Vagina (tissue), 2 donors: ENCODE measurements around the gene SACM1L. TPM values are rescaled to one million over a fixed set of nuclear protein-coding genes. Genes with fewer than 3 reads are reported as not detected.

Experiments used
- DNase-seq, 2 donors: peaks; one replicate each; pipeline ENCODE4 v3.0.0-alpha.2; 2017; ENCODE audit errors: extremely low spot score in 2 of 2
- H3K27ac ChIP-seq: fragments of 200-600 bp; sonication (generic); one replicate; pipeline ENCODE4 v1.5.1; 2019
- H3K27me3 ChIP-seq: fragments of 200-600 bp; sonication (generic); one replicate; pipeline ENCODE4 v1.5.1; 2019
- H3K36me3 ChIP-seq, 2 donors: fragments of 200-600 bp; sonication (generic); one replicate each; pipeline ENCODE4 v1.5.1; 2017 to 2019
- H3K4me1 ChIP-seq: fragments of 200-600 bp; sonication (generic); one replicate; pipeline ENCODE4 v1.5.1; 2019
- H3K4me3 ChIP-seq, 2 donors: fragments of 200-600 bp; sonication (generic); 1 replicate in 1 of 2; 2 replicates in 1 of 2; pipeline ENCODE4 v1.5.1; 2016 to 2019
- H3K9me3 ChIP-seq: fragments of 200-600 bp; sonication (generic); one replicate; pipeline ENCODE4 v1.5.1; 2019
- CTCF ChIP-seq, 3 experiments: fragments of 450-650 bp in 2 of 3; fragments of 200-600 bp in 1 of 3; sonication (generic) in 1 of 3; IDR thresholded peaks; one replicate each; pipeline ENCODE4 v1.5.1; 2017 to 2019; ENCODE audit warnings: antibody characterized with exemption in 3 of 3, mild to moderate bottlenecking in 2 of 3, moderate library complexity in 2 of 3
- POLR2A ChIP-seq, 2 donors: fragments of 450-650 bp; IDR thresholded peaks; one replicate each; pipeline ENCODE4 v1.6.1; 2017; ENCODE audit warnings: antibody characterized with exemption in 2 of 2, mild to moderate bottlenecking in 2 of 2, moderate library complexity in 2 of 2
- POLR2AphosphoS5 ChIP-seq, 2 donors: sonication (generic); formaldehyde crosslinking; IDR thresholded peaks; one replicate each; pipeline ENCODE4 v1.9.0; 2017; ENCODE audit warnings: antibody characterized with exemption in 2 of 2, mild to moderate bottlenecking in 2 of 2, low read depth in 1 of 2; ENCODE audit not compliant: insufficient read depth in 1 of 2
- intact Hi-C: fragments of 100-400 bp; cut with DNase I; formaldehyde crosslinking; loops from one replicate; pipeline ENCODE4 v1.15.1; 2023
- total RNA-seq: library from RNA; depleted of rRNA; stranded (reverse); fragments of >200 nt; gene quantifications from one replicate; pipeline ENCODE4 v1.2.3, GENCODE V29; 2016

SACM1L gene
- total RNA-seq, 1 donor from 2014 or later = 32.7 TPM

GRCh38 chr3:45724911-45725310, 35.7 kb downstream of the SACM1L start:
- no peak for TF ChIP-seq CTCF (IDR thresholded peaks at IDR 0.05)
- Histone ChIP-seq H3K4me3 (no peak overlapping the region), H3K9me3 (no peaks in the 10 kb centered on the region), H3K27me3 (no peaks in the 10 kb centered on the region), H3K36me3 (peaks cover 0 to 30% of the 10 kb centered on the region in 2 donors), H3K4me1 (no peaks in the 10 kb centered on the region), H3K27ac (no peak overlapping the region)
- no peak for DNase-seq
- intact Hi-C loops = no loop called here

GRCh38 chr3:45729614-45730013, 40.4 kb downstream of the SACM1L start:
- TF ChIP-seq POLR2AphosphoS5 (IDR thresholded peaks at IDR 0.05; ENCODE audit: insufficient read depth in 1 of 2, low read depth in 1 of 2) (no peak), POLR2A (IDR thresholded peaks at IDR 0.05) (no peak), CTCF (IDR thresholded peaks at IDR 0.05) (no peak)
- Histone ChIP-seq H3K4me3 (no peak overlapping the region), H3K4me1 (no peaks in the 10 kb centered on the region), H3K36me3 (peaks cover 0 to 45% of the 10 kb centered on the region in 2 donors), H3K27ac (no peak overlapping the region), H3K27me3 (no peaks in the 10 kb centered on the region), H3K9me3 (no peaks in the 10 kb centered on the region)
- intact Hi-C loops = no loop called here
- no peak for DNase-seq

- H3K9me3 ChIP-seq = no peaks in the 10 kb centered on the region
- intact Hi-C loops = no loop called here
- no peaks in the 10 kb centered on the region for H3K27me3 ChIP-seq
- no peak for TF ChIP-seq CTCF (IDR thresholded peaks at IDR 0.05)
- no peak for TF ChIP-seq POLR2AphosphoS5 (IDR thresholded peaks at IDR 0.05; ENCODE audit: insufficient read depth in 1 of 2, low read depth in 1 of 2)
- no peak for TF ChIP-seq POLR2A (IDR thresholded peaks at IDR 0.05)
- no peak overlapping the region for H3K27ac ChIP-seq
- H3K4me3 ChIP-seq = no peak overlapping the region
- no peaks in the 10 kb centered on the region for H3K4me1 ChIP-seq
- peaks cover 0 to 52% of the 10 kb centered on the region in 2 donors for H3K36me3 ChIP-seq
- DNase-seq = no peak
Observed at GRCh38 chr3:45730409-45731154, 41.4 kb downstream of the SACM1L start.

- Histone ChIP-seq H3K4me3 (no peak overlapping the region), H3K36me3 (peaks cover 0 to 91% of the 10 kb centered on the region in 2 donors), H3K27ac (no peak overlapping the region), H3K27me3 (no peaks in the 10 kb centered on the region), H3K9me3 (no peaks in the 10 kb centered on the region), H3K4me1 (no peaks in the 10 kb centered on the region)
- intact Hi-C loops = no loop called here
- TF ChIP-seq POLR2AphosphoS5 (IDR thresholded peaks at IDR 0.05; ENCODE audit: insufficient read depth in 1 of 2, low read depth in 1 of 2) (no peak), POLR2A (IDR thresholded peaks at IDR 0.05) (no peak), CTCF (IDR thresholded peaks at IDR 0.05) (no peak)
- no peak for DNase-seq
Observed at GRCh38 chr3:45736707-45737106, 47.5 kb downstream of the SACM1L start.

GRCh38 chr3:45737234-45737633, 48.0 kb downstream of the SACM1L start:
- Histone ChIP-seq H3K4me1 (no peaks in the 10 kb centered on the region), H3K27ac (no peak overlapping the region), H3K9me3 (no peaks in the 10 kb centered on the region), H3K36me3 (peaks cover 0 to 88% of the 10 kb centered on the region in 2 donors), H3K4me3 (no peak overlapping the region), H3K27me3 (no peaks in the 10 kb centered on the region)
- no peak for TF ChIP-seq POLR2AphosphoS5 (IDR thresholded peaks at IDR 0.05; ENCODE audit: insufficient read depth in 1 of 2, low read depth in 1 of 2)
- TF ChIP-seq POLR2A (IDR thresholded peaks at IDR 0.05) = no peak
- TF ChIP-seq CTCF (IDR thresholded peaks at IDR 0.05) = no peak
- intact Hi-C loops = no loop called here
- DNase-seq = no peak
